Stimulated activated CD8-positive, alpha-beta memory T cell treated with anti-CD3 and anti-CD28 coated beads, Interleukin-15, amount 100 ng/mL, for 4 hours (primary cell): ENCODE results near the gene VPS33A.

Experiments used
- DNase-seq, 2 donors: peaks; one replicate each; pipeline ENCODE4 v3.0.0-alpha.2; 2020; ENCODE audit warnings: low read depth in 2 of 2

The VPS33A gene

GRCh38 chr12:122182887-122183587 is 83.3 kb downstream of the VPS33A start, which contains the start of gene LRRC43:
Gene LRRC43, plus strand, starts transcription at chr12:122183123. Its CDS starts 22 bp downstream, at chr12:122183145.
- DNase-seq = no peak
